ENCODE data around the gene KCNE3. TPM values are rescaled to one million over a fixed set of nuclear protein-coding genes. Genes with fewer than 3 reads are reported as not detected.
A peak's percentile ranks its signal among the peaks of the same experiment; 100 is the strongest.

Gene KCNE3
- total and polyA plus RNA-seq, 2 donors from 2014 or later = 15.9 to 19.2 TPM

DNA sequence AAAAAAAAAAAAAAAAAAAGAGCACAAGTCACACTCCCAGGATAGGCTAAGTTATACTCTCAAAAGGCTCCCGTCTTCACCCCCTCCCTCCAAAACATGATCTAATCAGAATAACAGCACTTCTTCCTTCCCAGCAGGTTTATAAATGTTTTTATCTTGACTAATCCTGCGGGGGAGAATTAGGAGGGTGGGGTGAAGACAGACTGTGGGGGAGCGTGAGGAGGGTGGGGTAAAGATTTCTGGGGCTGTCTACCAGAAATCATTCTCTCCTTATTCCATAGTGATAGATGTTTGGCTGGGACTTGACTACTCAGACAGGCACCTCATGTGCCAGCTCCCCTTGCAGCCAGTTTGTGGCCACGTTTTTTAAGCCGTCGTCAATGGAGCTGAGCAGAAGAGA is 17.0 kb downstream of the KCNE3 start:
- TF ChIP-seq CTCF (IDR thresholded peaks at IDR 0.05; ENCODE audit: borderline replicate concordance, extremely low read depth, insufficient read depth) = no peak
- Histone ChIP-seq H3K27ac (ENCODE audit: low read depth in 2 of 2, low read length in 2 of 2) (no peak overlapping the region), H3K4me3 (ENCODE audit: low read length in 3 of 3) (no peak overlapping the region), H3K36me3 (ENCODE audit: control insufficient read depth in 2 of 3, insufficient read depth in 3 of 3, low read length in 3 of 3) (no peaks in the 10 kb centered on the region), H3K4me1 (ENCODE audit: control insufficient read depth in 2 of 3, insufficient read depth in 2 of 3, low read depth in 1 of 3, low read length in 3 of 3) (no peaks in the 10 kb centered on the region), H3K9me3 (ENCODE audit: control insufficient read depth in 2 of 3, insufficient read depth in 1 of 3, low read length in 3 of 3) (no peaks in the 10 kb centered on the region), H3K27me3 (ENCODE audit: control insufficient read depth, insufficient read depth, low read length) (no peaks in the 10 kb centered on the region), H3K9ac (ENCODE audit: low read length in 3 of 3) (no peak overlapping the region)
- no peak for DNase-seq
- FAIRE-seq = no peak
- intact Hi-C loops (cut with DNase I) = loop anchor here (10.0 kb wide), 1 partner anchor 114 kb away; no protein-coding TSS in a partner anchor

DNA sequence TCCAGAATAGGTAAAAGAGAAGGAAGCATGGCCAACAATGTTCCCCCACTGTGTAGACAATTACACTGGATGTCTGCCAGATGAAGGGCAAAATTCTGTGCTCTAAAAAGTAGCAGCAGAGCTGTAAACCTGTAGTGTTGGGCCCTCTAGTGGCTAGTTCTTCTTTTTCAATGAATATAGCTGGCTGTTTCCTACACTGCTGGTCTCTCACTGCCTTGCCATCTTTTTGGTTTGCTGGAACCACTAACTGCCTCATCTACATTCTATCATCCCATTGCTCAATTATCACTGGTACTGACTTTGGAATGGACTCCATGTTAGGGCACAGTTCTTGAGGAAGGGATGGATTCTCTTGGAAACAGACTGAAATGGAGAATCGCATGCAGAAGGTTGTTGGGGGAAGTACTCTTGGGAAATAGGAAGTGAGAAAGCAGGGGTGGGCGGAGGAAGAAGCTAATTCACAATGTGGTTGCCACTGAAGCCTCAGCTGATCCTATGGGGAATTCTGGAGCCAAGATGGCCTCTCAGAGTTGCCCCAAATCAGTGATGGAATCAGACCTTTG is 17.9 kb downstream of the KCNE3 start:
- Histone ChIP-seq H3K9me3 (ENCODE audit: control insufficient read depth in 2 of 3, insufficient read depth in 1 of 3, low read length in 3 of 3) (no peaks in the 10 kb centered on the region), H3K27ac (ENCODE audit: low read depth in 2 of 2, low read length in 2 of 2) (no peak overlapping the region), H3K27me3 (ENCODE audit: control insufficient read depth, insufficient read depth, low read length) (no peaks in the 10 kb centered on the region), H3K4me3 (ENCODE audit: low read length in 3 of 3) (no peak overlapping the region), H3K36me3 (ENCODE audit: control insufficient read depth in 2 of 3, insufficient read depth in 3 of 3, low read length in 3 of 3) (no peaks in the 10 kb centered on the region), H3K4me1 (ENCODE audit: control insufficient read depth in 2 of 3, insufficient read depth in 2 of 3, low read depth in 1 of 3, low read length in 3 of 3) (no peaks in the 10 kb centered on the region), H3K9ac (ENCODE audit: low read length in 3 of 3) (no peak overlapping the region)
- TF ChIP-seq CTCF (IDR thresholded peaks at IDR 0.05; ENCODE audit: borderline replicate concordance, extremely low read depth, insufficient read depth) = peak; percentile 82
- FAIRE-seq = peak; percentile 25
- intact Hi-C loops (cut with DNase I) = loop anchor here (10.0 kb wide), 1 partner anchor 55 kb away; the partner anchor contains the start of gene PGM2L1
- peak in 3 of 5 donors; percentile 35 to 90 (median 84) for DNase-seq

DNA sequence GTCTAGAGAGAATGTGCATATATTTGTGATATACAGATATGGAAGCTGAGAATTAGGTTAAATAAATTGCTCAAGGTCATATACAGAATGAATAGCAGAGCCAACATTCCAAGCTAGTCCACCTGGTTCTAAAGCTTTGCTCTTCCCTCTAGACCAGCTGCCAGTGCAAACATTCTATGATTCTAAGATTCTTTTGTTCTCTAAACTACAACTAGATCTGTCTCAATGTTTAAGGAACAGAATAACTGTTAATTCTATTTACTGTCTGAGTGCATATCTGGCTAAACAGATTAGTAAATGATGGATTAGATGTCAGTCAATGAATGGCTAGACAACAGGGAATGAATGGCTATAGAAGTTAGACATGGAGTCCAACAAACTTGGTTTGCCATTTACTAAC is 19.6 kb downstream of the KCNE3 start:
- DNase-seq (no peak), FAIRE-seq (no peak)
- H3K9ac ChIP-seq (ENCODE audit: low read length in 3 of 3) = no peak overlapping the region
- H3K27ac ChIP-seq (ENCODE audit: low read depth in 2 of 2, low read length in 2 of 2) = no peak overlapping the region
- no peaks in the 10 kb centered on the region for H3K36me3 ChIP-seq (ENCODE audit: control insufficient read depth in 2 of 3, insufficient read depth in 3 of 3, low read length in 3 of 3)
- intact Hi-C loops (cut with DNase I) = loop anchor here (10.0 kb wide), 1 partner anchor 53 kb away; the partner anchor contains the start of gene PGM2L1
- H3K4me1 ChIP-seq (ENCODE audit: control insufficient read depth in 2 of 3, insufficient read depth in 2 of 3, low read depth in 1 of 3, low read length in 3 of 3) = peaks cover 0 to 4% (median 2%) of the 10 kb centered on the region in 3 donors
- no peak for TF ChIP-seq CTCF (IDR thresholded peaks at IDR 0.05; ENCODE audit: borderline replicate concordance, extremely low read depth, insufficient read depth)
- H3K4me3 ChIP-seq (ENCODE audit: low read length in 3 of 3) = no peak overlapping the region
- no peaks in the 10 kb centered on the region for H3K27me3 ChIP-seq (ENCODE audit: control insufficient read depth, insufficient read depth, low read length)
- H3K9me3 ChIP-seq (ENCODE audit: control insufficient read depth in 2 of 3, insufficient read depth in 1 of 3, low read length in 3 of 3) = no peaks in the 10 kb centered on the region
